ENCODE measurements around the gene COL18A1. TPM values are rescaled to one million over a fixed set of nuclear protein-coding genes. Genes with fewer than 3 reads are reported as not detected.

The COL18A1 gene
- total RNA-seq, 2 experiments from 2014 or later = 8.0 to 8.8 TPM

DNA sequence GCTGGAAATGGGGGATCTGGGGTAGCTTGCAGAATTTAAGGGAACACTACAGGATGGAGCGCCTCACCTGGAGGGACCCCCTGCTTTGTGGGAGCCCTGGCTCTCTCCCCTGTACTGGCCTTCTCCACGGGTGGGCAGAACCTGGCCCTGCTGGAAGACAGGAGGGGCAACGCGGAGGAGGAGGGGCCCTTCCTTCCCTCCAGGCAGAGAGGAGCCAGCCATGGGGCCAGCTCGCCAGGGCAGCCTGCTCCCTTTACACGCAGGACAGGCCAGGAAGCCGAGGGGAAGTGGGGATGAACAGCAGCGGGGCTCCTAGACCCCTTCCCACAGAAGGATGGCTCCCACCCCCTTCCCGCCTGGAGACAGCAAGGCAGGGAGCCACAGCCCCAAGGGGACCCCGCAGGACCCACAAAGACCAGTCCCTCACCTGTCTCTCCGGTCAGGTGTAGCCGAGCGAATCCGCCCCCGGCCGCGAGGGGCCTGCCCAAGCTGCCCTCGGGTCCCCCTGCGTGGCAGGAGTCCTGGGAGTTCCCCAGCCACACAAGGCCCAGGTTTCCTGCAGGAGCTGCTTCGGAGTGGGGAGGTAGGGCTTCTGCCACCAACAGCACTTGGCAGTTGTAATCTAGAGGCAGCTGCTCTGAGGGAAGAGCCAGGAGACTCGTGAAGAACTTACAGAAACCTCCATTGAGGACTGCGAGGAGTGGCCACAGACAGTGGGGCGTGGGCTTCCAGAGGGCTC is 138.9 kb downstream of the COL18A1 start:
- Mint-ChIP-seq H3K36me3 (ENCODE audit: low read depth) (peaks cover 13% of the 10 kb centered on the region), H3K4me1 (peaks cover 21% of the 10 kb centered on the region), H3K9me3 (ENCODE audit: low read depth) (peaks cover 1% of the 10 kb centered on the region), H3K27ac (no peak overlapping the region), H3K4me3 (peak overlapping the region; percentile 57), H3K27me3 (no peaks in the 10 kb centered on the region)
- ChIA-PET POLR2A (interaction anchor here (1.2 kb wide), 1 partner anchor 275 kb away, joined by 3 read pairs; no protein-coding TSS in a partner anchor), CTCF (interaction anchor here (1.2 kb wide), 1 partner anchor 12 kb away, joined by 3 read pairs; no protein-coding TSS in a partner anchor)
- DNase-seq = peak; percentile 15
- intact Hi-C loops (cut with DNase I, micrococcal nuclease) = loop anchor here in 1 of 2 experiments (2.0 to 5.0 kb wide), 4 partner anchors 67 to 778 kb away; partner anchors contain the start of genes C21orf58, LSS and PCNT
- no peak for ATAC-seq

DNA sequence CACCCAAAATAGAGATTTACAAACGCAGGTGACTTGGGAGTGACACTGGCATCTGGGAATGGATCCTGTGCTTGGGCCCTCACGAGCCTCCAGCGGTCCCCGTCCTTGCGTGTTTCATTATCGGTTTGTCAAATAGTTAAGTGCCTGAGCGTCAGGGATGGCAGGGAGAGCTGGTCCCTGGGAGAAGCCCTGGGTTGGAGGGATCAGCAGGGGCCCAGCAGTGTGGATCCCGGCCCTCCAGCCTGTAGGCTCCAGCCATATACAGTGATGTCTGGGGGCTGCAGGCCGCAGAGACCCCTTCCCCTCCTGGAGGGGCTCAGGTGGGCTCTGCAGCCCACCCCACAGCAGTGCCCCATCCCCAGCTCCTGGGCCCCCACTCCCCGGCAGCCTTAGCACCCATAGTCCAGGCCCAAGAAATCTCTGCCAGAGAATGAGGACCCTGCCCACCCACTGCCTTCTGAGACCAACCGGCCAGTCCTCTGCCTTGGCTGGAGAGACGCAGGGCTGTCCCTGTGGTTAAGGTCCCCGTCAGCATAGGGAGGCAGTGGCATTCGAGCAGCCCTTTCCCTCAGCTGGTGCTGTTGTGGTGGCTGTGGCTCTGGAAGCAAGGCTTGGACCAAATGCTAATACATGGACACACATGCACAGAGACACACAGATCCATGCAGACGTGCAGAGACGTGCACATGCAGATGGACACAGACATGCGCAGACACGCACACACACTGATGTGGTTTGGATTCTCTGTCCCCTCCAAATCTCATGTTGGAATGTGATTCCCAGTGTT is 139.7 kb downstream of the COL18A1 start:
- ATAC-seq (no peak), DNase-seq (peak; percentile 8)
- H3K4me1 Mint-ChIP-seq = peaks cover 21% of the 10 kb centered on the region
- no peaks in the 10 kb centered on the region for H3K27me3 Mint-ChIP-seq
- peaks cover 13% of the 10 kb centered on the region for H3K36me3 Mint-ChIP-seq (ENCODE audit: low read depth)
- ChIA-PET CTCF (interaction anchor here (1.2 kb wide), 1 partner anchor 11 kb away, joined by 3 read pairs; no protein-coding TSS in a partner anchor), POLR2A (no interaction called here)
- intact Hi-C loops (cut with DNase I, micrococcal nuclease) = loop anchor here in 1 of 2 experiments (5.0 kb wide), 3 partner anchors 67 to 778 kb away; partner anchors contain the start of genes C21orf58, LSS and PCNT
- no peak overlapping the region for H3K27ac Mint-ChIP-seq
- no peak overlapping the region for H3K4me3 Mint-ChIP-seq
- H3K9me3 Mint-ChIP-seq (ENCODE audit: low read depth) = peaks cover 1% of the 10 kb centered on the region

DNA sequence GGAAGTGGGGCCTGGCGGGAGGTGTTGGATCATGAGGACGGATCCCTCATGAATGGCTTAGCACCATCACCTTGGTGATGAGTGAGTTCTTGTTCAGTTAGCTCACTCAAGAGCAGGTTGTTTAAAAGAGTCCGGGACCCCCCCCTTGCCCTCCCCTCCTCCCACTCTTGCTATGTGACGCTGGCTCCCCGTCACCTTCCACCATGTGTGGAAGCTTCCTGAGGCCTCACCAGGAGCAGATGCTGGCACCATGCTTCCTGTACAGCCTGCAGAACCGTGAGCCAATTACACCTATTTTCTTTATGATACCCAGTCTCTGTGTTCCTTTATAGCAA is 140.2 kb downstream of the COL18A1 start:
- DNase-seq (no peak), ATAC-seq (no peak)
- POLR2A ChIA-PET = no interaction called here
- H3K9me3 Mint-ChIP-seq (ENCODE audit: low read depth) = peaks cover 1% of the 10 kb centered on the region
- H3K4me1 Mint-ChIP-seq = peaks cover 21% of the 10 kb centered on the region
- intact Hi-C loops (cut with DNase I, micrococcal nuclease) = no loop called here
- H3K4me3 Mint-ChIP-seq = no peak overlapping the region
- CTCF ChIA-PET = no interaction called here
- H3K27ac Mint-ChIP-seq = no peak overlapping the region
- no peaks in the 10 kb centered on the region for H3K27me3 Mint-ChIP-seq
- H3K36me3 Mint-ChIP-seq (ENCODE audit: low read depth) = peaks cover 9% of the 10 kb centered on the region

DNA sequence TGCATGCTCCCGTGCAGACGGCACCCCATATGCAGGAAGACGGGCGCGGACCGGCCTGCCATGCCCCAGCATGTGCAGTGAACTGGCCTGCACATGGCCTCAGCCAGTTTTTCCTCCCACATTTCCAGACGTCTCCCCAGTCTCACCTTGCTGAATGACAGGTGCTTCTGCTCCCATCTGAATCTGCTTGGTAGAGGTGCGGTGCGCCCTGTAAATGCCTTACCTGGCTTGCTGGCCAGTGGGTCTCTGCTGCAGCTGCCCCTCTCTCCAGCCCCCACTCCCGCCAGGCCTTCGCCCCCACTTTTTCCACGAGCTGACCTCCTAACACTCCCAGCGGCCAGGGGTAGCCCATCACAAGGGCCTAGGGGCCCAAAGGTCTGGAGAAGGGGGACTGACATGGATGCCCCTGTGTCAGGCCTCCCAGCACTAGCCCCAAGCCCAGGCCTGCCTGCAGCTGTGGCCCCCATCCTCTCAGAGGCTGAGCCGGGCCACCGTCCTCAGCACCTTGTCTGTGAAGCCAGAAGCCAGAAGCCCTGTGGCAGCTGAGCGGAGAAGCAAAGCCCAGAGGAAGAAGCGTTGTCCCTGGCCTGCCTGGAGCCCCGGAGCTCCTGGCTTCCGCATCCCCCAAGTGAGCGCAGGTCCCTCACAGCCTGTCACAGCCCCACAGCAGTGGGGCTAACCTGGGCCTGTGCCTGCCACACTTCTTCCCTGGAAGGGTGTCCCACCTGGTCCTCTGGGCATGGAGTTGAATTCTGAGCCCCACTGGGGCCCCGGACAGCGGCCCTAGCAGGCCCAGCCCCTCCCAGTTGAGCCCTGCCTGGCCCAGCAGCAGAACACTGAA is 140.9 kb downstream of the COL18A1 start:
- H3K27me3 Mint-ChIP-seq = no peaks in the 10 kb centered on the region

DNA sequence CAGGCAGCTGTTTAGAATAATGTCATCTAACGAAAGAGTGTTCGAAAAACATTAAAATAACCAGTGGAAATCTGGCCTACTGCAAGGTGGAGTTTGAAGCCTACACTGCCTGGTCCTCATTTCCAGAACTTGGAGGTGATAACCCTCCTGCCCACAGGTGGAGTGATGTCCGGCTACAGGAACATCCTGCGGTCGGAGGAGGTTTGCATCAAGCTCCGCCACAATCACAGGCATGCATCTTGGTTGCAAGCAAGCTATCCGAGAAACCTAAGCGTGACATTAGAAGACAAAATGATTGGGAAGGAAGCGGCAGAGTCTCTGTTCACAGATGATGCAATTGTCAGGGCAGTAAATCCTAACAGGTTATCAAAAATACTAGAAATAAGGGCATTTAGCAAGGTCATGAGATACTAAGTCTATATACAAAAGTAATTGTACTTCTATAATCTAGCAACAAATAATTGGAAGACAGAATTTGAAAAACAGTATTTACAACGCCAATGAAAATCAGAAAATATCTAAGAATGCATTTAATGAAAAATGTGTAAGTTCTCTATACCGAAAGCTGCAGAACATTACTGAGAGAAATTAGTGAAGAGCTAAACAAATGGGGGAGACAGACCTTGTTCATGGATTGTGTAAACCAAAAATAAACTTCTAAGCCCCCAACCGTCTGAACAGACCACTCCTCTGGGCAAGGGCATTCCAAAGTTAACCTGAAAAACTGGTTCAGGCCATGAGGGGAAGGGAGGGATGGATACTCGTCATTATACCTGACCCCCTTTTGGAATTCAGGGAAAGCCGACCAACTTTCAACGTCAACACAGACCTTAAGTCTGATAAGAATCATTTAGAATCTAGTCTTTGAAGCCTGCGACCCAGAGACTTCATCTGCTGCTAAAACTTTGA is 141.9 kb downstream of the COL18A1 start:
- CTCF ChIA-PET = no interaction called here
- peak; percentile 2 for DNase-seq
- no peaks in the 10 kb centered on the region for H3K27me3 Mint-ChIP-seq

More for the DNA sequence above, 140.9 kb downstream of the COL18A1 start:
- H3K4me1 Mint-ChIP-seq = peaks cover 20% of the 10 kb centered on the region
- no peak overlapping the region for H3K27ac Mint-ChIP-seq
- intact Hi-C loops (cut with DNase I, micrococcal nuclease) = no loop called here
- DNase-seq (peak; percentile 5), ATAC-seq (no peak)
- ChIA-PET POLR2A (no interaction called here), CTCF (no interaction called here)
- H3K36me3 Mint-ChIP-seq (ENCODE audit: low read depth) = peaks cover 4% of the 10 kb centered on the region
- H3K9me3 Mint-ChIP-seq (ENCODE audit: low read depth) = peaks cover 1% of the 10 kb centered on the region
- no peak overlapping the region for H3K4me3 Mint-ChIP-seq

DNA sequence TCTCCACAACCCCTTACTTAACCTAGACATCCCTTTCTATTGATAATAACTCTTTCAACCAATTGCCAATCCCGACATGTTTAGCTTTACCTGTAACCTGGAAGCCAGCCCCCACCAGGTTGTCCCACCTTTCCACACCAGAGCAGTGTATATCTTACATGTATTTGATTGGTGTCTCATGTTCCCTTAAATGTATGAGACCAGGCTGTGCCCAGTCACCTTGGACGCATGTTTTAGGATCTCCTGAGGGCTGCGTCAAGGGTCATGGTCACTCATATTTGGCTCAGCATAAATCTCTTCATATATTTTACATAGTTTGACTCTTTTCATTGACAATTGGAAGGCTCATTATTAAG is 142.6 kb downstream of the COL18A1 start:
- POLR2A ChIA-PET = no interaction called here
- Mint-ChIP-seq H3K4me3 (no peak overlapping the region), H3K27me3 (no peaks in the 10 kb centered on the region), H3K9me3 (ENCODE audit: low read depth) (peaks cover 1% of the 10 kb centered on the region), H3K36me3 (ENCODE audit: low read depth) (no peaks in the 10 kb centered on the region), H3K27ac (no peak overlapping the region), H3K4me1 (peaks cover 30% of the 10 kb centered on the region)
- intact Hi-C loops (cut with DNase I, micrococcal nuclease) = no loop called here
- no peak for ATAC-seq
- no peak for DNase-seq
- CTCF ChIA-PET = no interaction called here

More for the DNA sequence above, 141.9 kb downstream of the COL18A1 start:
- POLR2A ChIA-PET = no interaction called here
- H3K36me3 Mint-ChIP-seq (ENCODE audit: low read depth) = no peaks in the 10 kb centered on the region
- no peak overlapping the region for H3K27ac Mint-ChIP-seq
- intact Hi-C loops (cut with DNase I, micrococcal nuclease) = no loop called here
- peaks cover 27% of the 10 kb centered on the region for H3K4me1 Mint-ChIP-seq
- H3K4me3 Mint-ChIP-seq = no peak overlapping the region
- H3K9me3 Mint-ChIP-seq (ENCODE audit: low read depth) = peaks cover 1% of the 10 kb centered on the region
- ATAC-seq = no peak

DNA sequence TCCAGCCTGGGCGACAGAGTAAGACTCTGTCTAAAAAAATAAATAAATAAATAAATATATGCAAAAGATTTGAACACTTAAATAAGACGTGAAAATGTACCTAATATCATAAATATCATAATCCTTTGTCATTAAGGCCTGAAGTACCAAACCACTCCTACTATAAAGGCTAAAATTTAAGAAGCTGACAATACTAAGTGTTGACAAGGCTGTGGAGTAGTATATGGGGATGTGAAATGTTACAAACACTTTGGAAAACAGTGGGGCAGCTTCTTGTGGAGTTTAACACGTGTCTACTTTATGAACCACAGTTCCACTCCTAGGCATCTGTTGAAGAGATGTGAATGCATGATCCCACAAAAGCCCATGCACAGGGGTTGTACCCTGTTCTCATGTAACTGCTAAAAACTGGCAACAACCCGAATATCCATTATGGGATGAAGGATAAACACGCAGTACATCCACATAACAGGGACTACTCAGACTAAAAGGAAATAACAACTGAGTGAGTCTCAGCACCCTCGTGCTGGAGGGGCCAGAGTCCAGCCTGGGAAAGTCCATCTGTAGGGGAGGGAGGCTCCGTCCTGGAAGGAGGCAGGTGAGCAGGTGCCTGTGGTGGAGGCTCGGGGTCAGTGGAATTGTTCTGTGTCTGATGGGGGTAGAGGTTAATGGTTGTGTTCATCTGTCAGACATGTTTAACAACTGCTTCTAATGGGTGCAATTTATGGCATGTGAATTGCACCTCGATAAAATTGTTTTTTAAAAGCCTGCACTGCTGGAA is 143.9 kb downstream of the COL18A1 start:
- intact Hi-C loops (cut with DNase I, micrococcal nuclease) = no loop called here
- peaks cover 35% of the 10 kb centered on the region for H3K4me1 Mint-ChIP-seq
- H3K36me3 Mint-ChIP-seq (ENCODE audit: low read depth) = no peaks in the 10 kb centered on the region
- POLR2A ChIA-PET = no interaction called here
- peaks cover 1% of the 10 kb centered on the region for H3K9me3 Mint-ChIP-seq (ENCODE audit: low read depth)
- CTCF ChIA-PET = interaction anchor here (1.1 kb wide), 1 partner anchor 16 kb away, joined by 3 read pairs; no protein-coding TSS in a partner anchor
- H3K4me3 Mint-ChIP-seq = no peak overlapping the region
- ATAC-seq (no peak), DNase-seq (peak; percentile 1)
- no peaks in the 10 kb centered on the region for H3K27me3 Mint-ChIP-seq
- H3K27ac Mint-ChIP-seq = peak overlapping the region; percentile 88

DNA sequence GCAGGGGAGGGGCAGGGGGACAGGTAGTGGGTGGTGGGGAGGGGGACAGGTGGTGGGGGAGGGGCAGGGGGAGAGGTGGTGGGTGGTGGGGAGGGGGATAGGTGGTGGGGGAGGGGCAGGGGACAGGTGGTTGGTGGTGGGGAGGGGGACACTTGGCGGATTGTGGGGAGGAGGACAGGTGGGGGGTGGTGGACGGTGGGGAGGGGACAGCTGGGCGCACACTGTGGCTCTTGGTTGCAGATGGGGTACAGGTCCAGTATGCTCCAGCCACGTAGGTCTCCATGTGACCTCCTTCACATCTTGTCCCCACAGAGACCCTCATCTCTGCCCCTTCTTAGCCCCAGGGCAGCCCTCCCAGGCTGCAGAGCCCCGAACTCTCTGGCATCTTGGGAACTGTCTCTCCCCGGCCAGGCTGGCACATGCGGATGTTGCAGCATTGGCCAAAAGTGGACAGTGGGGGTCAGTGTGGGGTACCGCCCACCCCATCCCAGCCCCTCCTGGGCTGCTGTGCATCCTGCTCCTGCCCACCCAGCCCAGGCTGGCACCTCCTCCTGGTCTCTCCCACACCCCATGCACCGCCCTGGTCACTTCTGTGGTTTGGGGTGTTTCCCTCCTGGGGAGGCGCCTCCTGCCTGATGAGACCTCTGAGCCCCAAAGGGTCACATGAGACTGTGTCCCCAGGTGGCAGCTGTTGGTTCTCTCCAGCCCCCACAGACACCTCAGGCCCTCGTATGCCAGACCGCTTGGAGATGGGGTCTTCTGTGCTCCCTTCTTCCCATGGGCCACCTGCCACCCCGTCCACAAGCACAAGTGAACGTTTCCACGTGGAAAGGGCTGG is 144.9 kb downstream of the COL18A1 start:
- peaks cover 1% of the 10 kb centered on the region for H3K9me3 Mint-ChIP-seq (ENCODE audit: low read depth)
- no peaks in the 10 kb centered on the region for H3K27me3 Mint-ChIP-seq
- ATAC-seq (no peak), DNase-seq (peak; percentile 35)
- POLR2A ChIA-PET = interaction anchor here (1.1 kb wide), 1 partner anchor 43 kb away, joined by 5 read pairs; no protein-coding TSS in a partner anchor
- intact Hi-C loops (cut with DNase I, micrococcal nuclease) = loop anchor here (1.0 to 10.0 kb wide), 4 partner anchors 8 to 269 kb away; partner anchors contain the start of genes PCBP3 (in 1 of the 2) and SLC19A1 (in 1 of the 2)
- H3K4me3 Mint-ChIP-seq = peak overlapping the region; percentile 58
- peaks cover 3% of the 10 kb centered on the region for H3K36me3 Mint-ChIP-seq (ENCODE audit: low read depth)
- H3K4me1 Mint-ChIP-seq = peaks cover 39% of the 10 kb centered on the region
- peak overlapping the region; percentile 98 for H3K27ac Mint-ChIP-seq
- CTCF ChIA-PET = interaction anchor here (0.6 to 1.0 kb wide), 3 partner anchors 15 to 268 kb away, joined by 3 to 4 read pairs (median 3); no protein-coding TSS in a partner anchor

DNA sequence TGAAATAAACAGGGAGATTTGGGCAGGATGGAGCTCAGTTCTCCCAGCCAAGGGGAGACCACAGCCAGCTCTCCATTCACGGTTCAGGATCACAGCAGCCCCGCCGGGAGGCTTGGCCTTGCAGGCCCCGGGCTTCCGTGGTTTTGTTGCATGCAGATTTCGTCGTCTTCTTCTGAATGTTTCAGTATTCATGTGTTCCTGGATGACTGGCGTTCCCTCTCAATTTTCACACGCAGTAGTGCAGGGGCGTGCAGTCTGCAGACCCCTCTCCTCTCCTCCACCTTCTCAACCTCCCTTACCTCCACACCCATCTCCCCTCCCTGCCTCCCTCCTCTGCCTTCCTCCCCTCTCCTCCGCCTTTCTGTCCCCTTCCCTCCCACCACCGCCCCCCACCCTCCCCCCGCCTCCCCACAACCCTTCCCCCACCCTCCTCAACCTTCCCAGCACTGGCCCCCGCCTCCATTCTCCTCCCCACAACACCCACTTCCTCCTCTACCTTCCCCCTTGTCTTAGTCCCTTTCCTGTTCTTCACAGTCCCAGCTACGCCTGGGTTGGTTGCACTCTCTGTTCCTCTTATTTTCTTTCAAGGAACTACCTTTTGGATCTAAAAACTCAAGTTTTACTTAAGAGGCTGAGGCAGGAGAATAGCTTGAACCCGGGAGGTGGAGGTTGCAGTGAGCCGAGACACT is 145.7 kb downstream of the COL18A1 start:
- ChIA-PET POLR2A (interaction anchor here (0.7 to 1.1 kb wide), 2 partner anchors 42 to 502 kb away, joined by 3 to 5 read pairs; no protein-coding TSS in a partner anchor), CTCF (interaction anchor here (0.6 to 1.6 kb wide), 6 partner anchors 14 to 378 kb away, joined by 3 to 4 read pairs (median 4); no protein-coding TSS in a partner anchor)
- Mint-ChIP-seq H3K4me3 (peak overlapping the region; percentile 58), H3K9me3 (ENCODE audit: low read depth) (peaks cover 1% of the 10 kb centered on the region), H3K27ac (peak overlapping the region; percentile 98), H3K27me3 (no peaks in the 10 kb centered on the region), H3K4me1 (peaks cover 39% of the 10 kb centered on the region), H3K36me3 (ENCODE audit: low read depth) (peaks cover 3% of the 10 kb centered on the region)
- ATAC-seq (peak; percentile 54), DNase-seq (peak; percentile 86)
- intact Hi-C loops (cut with DNase I, micrococcal nuclease) = loop anchor here (1.0 to 10.0 kb wide), 9 partner anchors 8 to 269 kb away; partner anchors contain the start of genes PCBP3 (in 2 of the 2) and SLC19A1 (in 2 of the 2)
